COR-L47 (cell line): ENCODE results near the gene FAN1.

Experiments used
- DNase-seq: peaks from one replicate; lab custom pipeline; 2025; lab: John Stamatoyannopoulos, UW

Gene FAN1

GRCh38 chr15:30921106-30921505 is 17.4 kb downstream of the FAN1 start:
- no peak for DNase-seq

DNA sequence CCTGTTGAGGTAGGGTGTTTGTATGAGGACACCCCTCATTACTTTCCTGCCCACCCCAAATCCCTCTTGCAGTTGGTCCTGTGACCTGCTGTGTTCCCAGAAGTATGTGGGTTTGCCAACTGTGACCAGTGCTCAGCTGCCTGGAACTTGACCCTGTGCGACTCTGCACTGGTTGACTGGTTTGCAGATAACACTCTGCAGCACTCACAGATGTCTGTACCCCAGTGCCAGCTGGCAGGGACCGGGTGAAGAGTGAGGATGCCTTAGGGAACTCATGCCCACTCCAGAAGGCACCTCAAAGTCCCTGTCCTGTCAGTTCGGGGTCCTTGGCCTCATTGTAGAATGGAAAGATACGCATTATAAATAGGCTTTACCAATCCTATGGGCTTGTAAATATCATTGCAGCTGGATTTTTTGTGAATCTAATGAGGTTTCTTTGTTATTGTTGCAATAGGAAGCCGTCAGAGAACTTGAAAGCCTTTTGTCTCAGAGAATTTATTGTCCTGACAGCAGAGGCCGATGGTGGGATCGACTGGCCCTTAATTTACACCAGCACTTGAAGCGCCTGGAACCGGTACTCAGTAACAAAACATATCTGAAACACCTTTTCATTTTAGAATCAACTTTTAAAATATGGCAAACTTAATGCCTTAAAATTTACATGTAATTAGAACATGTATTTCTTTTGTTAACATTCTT is 18.2 kb downstream of the FAN1 start:
- no peak for DNase-seq

DNA sequence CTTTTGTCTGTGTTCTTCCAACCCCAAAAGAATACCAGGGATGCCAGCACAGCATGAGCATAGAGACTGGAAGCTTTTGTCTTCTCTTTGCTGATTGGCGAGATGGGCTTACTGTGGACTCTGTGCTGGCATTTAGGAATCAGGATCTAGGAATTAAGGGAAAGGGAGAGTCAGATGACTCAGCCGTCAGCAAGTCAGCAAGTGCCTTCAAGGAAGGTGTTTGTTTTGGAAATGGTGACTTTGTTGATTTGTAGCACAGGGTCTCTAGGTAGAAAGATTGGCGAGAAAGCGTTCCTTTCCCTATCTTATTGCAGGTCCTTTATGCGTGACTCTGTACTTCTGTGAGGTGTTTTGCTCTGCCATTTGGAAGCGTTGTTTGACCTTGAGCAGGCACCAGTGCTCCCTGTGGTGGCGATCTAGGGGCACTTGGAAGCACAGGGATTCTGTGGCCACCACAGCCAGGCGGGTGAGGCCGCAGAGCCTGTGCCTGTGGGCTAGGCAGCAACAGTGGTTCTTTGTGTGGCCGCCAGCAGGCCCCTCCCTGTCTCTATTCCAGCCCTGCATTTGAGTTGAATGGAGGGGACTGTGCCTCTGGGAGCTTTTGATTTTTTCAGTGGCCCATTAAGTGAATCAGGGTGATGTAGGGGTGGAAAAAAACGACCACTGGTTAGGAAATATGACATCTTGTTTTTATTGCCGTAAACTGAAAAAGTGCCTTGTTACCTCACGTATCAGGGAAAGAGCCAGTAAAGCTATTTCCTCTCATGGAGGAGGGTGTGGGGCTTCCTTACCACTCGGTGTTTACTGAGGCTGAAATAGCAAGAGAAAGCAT is 19.0 kb downstream of the FAN1 start:
- DNase-seq: no peak

- no peak for DNase-seq
These were observed 19.7 kb downstream of the FAN1 start for GRCh38 chr15:30923429-30923828.

DNA sequence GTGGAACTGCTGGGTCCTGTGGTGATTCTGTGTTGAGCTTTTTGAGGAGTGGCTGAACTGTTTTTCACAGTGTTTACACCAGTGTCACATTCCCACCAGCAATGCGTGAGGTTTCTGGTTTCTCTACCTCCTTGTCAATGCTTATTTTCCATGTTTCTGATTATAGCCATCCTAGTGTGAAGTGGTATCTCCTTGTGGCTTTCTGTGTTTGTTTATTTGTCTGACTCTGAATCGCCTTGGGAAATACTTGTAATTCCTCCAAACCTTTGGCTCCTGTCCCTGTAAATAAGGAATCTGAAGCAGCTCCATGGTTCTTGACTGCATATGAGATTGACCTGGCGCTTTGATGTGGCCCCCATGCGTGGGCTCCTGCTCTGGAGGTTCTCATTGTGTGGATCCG is 20.6 kb downstream of the FAN1 start:
- no peak for DNase-seq

DNA sequence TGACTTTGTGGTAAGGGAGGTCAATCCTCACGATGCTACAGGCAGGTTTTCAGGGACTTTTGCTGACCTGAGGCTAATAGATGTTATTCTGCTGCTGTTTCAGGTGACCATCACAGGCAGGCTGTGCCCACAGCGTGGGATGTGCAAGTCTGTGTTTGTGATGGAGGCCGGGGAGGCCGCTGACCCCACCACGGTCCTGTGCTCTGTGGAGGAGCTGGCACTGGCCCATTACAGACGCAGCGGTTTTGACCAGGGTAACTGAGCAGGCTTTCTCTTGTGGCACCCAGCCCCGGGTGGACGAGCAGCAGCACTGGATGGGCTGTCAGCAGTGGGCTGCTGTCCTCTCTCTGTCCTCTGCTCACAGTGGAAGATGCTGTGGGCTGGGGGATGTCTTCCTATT is 22.0 kb downstream of the FAN1 start:
- no peak for DNase-seq

DNA sequence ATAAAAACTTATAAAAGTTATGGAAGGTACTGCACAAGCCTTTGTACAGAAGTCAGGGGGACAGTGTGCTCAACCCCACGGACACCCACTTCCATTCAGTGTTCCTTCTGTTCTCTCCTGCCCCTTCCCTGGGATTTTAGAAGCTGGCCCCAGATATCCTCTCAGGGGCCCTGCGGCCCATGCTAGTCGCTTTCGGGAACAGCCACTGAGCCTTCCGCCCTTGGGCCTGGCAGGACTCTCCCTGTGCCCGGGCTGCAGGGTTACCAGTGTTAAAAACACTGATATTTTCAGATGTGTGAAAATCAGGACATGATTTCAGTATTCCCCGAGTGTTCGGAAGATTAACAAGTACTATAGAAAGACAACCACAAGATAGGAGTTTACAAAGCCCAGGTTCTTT is 22.4 kb downstream of the FAN1 start:
- no peak for DNase-seq

- DNase-seq: no peak
These were observed 23.5 kb downstream of the FAN1 start for GRCh38 chr15:30927148-30927761.

DNA sequence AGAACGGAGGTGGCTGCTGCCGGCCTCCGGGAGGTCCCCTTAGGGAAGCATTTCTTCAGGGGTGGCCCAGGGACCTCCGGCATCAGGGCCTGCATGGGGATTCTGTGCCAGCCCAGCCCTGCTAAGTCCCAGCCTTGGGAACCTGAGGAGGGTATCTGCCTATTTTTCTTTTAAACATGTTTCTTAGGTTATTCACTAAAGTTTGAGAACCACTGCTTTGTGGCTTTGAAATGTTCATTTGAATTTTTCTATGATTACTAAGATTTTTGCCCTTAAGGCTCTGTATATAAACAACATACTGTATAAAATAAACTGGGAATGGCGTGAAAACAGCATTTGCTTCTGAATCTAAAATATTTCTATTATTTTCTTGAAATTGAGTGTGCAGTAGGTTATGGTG is 24.4 kb downstream of the FAN1 start:
- no peak for DNase-seq

DNA sequence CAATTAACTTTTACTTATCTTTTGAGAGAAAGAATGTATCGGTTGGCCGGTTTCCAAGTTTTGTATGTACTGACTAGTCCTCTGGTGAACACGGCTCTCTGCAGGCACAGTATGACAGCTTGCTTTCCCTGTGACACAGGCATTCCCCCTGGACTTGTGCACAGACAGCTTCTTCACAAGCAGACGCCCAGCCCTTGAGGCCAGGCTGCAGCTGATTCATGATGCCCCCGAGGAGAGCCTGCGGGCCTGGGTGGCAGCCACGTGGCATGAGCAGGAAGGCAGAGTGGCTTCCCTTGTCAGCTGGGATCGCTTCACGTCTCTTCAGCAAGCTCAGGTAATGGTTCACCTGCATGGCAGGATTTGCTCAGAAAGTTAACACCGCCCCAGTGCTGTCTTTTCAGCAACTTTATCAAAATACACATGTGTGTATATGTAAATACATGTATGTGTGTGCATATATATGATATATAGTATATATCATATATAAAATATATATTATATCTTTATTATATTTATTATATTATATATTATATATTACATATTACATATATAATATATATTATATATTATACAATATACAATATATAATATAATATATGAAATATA is 25.5 kb downstream of the FAN1 start:
- DNase-seq: peak; percentile 82

DNA sequence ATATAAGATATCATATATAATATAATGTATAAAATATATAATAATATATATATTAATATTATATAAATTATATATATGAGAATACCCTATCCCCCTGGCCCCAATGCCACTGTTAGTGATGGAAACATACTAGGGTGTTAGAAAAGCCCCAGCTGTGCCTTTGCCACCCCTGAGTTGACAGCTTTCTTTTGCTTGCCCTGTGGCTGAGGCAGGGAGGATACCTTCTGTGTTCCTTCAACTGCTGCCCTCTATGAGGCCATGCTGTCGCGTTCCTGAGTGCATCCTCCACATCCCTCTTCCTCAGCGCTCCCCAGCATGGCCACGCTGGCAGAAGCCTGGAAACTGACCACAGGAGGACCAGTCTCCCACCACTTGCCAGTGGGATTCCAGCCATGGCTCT is 26.3 kb downstream of the FAN1 start:
- no peak for DNase-seq

DNA sequence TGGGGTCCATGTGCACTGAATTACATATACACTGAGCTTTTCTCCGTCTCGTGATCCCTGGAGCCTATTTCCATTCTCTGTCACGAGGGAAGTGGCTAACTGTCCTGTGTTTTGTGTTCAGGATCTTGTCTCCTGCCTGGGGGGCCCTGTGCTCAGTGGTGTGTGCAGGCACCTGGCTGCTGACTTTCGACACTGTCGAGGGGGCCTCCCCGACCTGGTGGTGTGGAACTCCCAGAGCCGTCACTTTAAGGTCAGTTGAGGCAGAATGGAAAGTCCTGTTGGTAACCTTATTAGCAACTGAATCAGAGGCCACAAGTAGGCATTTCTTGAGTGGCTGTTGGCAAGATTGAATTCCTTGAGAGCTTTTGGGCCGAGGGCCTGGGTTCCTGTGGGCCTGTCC is 26.7 kb downstream of the FAN1 start:
- DNase-seq: no peak

GRCh38 chr15:30933293-30933692 is 29.6 kb downstream of the FAN1 start:
- no peak for DNase-seq

DNA sequence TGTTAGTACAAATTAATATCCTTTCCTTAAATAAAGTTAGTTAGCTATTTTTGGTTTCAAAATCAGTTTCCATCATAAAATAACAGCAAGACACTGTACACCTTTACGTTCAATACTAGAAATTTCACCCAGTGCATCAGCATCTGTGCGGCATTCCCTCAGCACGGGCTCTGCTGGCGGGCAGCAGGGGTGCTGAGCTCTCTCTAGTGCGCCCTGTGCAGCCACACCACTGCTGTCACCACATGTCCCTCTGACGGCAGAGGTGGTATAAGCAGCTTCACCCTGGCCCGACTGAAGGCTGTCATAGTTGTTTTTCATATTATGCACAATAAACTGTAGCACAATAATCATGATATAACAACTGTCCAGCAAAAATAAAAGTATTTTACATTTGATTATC is 35.4 kb downstream of the FAN1 start:
- no peak for DNase-seq

- DNase-seq: peak; percentile 88
These were observed 36.6 kb downstream of the FAN1 start for GRCh38 chr15:30940359-30940758.

GRCh38 chr15:30941520-30941919 is 37.8 kb downstream of the FAN1 start:
- no peak for DNase-seq

DNA sequence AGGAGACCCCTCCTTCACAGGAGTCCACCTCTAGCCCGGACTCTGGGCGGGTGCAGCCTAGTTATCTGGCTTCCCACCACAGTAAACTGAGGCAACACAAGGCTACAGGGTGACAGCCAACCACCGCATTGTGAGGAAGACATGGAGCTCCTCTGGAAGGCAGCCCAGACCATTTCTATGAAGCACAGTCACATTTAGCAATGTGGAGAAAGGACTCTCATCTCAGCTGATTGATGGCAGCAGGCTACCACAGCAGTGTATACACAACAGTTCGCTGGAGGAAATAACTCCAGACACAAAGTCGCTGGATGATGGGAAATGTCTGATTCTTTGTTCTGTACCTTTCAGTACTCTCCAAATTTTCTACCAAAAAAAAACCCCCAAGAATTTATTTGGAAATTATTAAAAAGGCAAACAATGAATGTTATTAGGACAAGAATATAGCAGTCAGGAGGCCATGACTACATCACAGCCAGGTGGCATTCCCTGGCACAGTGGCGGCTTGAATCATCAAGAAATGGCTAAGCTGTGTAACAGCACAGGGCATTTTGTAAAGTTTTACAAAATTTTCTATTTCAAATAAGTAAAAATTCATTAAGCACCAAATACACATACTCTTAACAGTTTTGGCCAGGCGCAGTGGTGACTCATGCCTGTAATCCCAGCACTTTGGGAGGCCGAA is 40.1 kb downstream of the FAN1 start:
- no peak for DNase-seq

DNA sequence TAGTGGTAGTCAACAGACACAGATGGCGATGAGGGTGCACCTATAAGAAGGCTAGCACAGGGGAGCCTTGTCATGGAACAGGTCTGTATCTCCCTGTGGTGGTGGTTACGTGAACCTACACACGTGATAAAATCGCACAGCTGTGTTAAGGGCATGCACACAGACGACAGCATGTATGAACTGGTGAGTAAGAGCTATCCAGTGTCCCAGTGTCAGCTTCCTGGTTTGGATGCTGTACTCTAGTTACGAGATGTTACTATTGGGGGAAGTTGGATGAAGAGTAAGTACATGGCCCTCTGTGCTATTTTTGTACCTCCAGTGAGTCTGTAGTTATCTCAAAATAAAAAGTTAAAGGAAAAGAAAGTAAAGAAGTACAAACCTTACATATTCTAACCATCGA is 49.5 kb downstream of the FAN1 start:
- DNase-seq: no peak

GRCh38 chr15:30953731-30954378 is 50.1 kb downstream of the FAN1 start:
- DNase-seq: no peak

DNA sequence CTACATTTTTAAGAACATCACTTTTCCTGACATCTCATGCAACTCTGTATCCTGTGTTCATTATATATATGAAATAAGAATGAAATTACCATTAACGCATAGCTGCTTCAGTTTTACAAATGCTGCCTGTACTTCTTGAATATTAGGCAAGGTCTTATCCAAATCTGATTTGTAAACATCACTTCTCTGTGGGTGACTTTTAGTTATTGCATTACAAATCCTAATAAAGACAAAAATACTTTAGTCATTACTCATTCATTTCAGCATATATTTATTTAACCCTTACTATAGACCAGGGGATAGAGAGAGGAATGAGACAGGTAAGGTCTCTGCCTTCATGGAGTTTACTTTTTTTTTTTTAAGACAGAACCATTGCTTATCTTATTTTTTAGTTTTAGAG is 51.0 kb downstream of the FAN1 start:
- DNase-seq: no peak

- no peak for DNase-seq
These were observed 52.8 kb downstream of the FAN1 start for GRCh38 chr15:30956216-30957124.
